Kasumi-1 (cell line): ENCODE measurements around the gene MTMR11.

Experiments
- DNase-seq, 2 experiments: peaks; one replicate each; lab custom pipeline; 2025; lab: John Stamatoyannopoulos, UW

The MTMR11 gene

DNA sequence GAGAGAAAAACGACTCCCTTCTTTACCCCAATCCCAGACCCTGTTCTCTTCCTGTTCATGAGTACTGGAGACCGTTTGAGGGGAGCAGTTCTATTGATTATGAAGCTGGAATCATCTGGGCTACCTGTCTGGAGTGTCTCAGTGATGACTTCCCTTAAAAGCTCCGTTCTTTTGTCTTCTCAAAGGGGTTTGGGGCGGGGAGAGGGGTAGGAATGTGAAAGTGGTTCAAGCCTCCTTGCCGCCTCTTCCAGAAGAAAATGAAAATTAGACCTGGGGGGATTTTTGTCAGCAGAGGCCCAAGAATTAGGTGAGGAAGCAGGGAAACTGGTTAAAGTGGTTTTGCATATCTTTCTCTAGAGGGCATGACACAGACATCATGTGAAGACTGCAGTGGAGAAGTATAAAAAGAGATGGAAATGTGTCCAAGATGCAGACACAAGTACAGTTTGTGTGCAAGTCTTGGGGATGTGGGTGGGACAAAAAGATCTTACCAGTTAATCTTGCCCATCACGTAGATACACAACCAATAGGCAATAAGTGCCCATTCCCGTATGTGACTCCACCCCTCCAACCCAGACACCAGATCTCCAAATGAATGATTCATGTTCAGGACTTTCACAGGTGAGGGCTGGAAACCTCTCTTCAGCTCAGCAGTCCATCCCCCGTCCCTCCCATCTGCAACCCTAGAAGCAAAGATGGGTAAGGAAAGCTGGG lies 470 bp upstream of the MTMR11 start:
- no peak for DNase-seq

DNA sequence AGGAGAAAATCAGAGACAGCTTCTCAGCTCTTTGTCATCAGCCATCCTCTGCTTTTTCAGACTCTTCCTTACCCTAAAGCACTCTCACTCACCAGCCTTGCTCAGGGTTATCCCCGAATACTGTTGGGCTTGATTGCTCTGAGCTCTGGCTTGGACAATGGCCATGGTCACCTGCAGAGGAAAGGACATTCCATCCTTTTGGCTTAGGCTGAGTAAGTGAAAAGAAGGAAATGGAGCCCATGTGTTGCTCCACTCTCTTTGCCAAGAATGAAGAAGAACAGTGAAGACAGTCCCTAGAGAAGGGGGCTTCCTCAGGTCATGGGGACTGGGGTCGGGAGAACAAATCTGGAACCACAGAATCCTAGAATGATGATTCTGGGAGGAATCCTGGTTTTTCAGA lies 2.3 kb downstream of the MTMR11 start:
- DNase-seq, result no peak

DNA sequence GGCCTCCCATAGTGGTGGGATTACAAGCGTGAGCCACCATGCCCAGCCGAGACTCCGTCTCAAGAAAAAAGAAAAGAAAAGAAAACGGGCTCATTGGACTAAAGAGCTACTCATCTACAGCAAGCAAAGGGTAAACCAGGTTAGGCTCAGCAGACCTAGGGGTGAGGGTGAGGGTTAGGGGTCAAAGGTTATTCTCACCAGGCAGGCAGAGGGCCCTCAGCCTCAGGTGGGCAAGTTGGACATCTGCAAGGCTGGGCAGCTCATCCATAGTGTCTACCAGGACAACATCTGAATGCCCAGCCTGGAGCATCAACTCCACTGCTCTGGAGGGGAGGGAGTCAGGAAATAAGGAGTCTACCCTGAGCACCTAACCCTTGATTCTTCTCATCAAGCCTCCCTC lies 3.5 kb downstream of the MTMR11 start:
- no peak for DNase-seq

DNA sequence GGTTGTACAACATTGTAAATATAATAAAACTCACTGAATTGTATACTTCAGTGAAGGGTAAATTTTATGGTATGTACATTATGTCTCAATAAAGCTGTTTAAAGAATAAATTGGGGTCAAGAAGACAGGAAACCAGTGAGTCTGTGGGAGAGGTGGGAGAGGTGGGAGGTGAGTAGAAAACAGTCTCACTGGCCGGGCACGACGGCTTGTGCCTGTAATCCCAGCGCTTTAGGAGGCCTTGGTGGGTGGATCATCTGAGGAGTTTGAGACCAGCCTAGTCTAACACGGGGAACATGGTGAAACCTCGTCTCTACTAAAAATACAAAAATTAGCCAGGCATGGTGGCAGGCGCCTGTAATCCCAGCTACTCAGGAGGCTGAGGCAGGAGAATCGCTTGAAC lies 4.2 kb downstream of the MTMR11 start:
- DNase-seq, result no peak

DNA sequence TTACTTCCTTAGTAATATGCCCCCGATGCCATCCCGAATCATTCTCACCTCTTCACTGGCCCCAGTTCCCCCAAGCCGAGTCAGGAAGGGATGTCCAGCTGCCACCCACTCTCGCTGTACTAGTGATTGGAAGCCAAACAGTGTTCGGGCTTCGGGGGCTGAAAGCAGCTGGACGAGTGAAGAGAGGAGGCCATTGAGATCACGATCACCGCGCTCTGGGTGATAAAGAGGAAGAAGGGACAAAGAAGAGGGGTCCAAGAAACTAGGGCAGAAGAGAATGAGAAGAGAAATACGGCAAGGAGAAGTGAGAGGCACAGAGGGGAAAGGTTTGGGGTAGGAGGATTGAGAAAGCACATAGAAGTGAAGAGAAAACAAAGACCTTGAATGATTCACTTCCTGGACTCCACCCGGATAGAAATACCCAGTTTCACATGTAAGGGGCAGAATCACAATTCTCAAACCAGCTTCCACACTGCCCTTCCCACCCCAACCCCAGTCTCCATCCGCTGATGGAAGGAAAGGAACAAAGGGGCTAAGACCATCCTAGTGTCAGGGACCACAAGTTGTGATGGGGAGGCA lies 5.4 kb downstream of the MTMR11 start:
- no peak for DNase-seq

DNA sequence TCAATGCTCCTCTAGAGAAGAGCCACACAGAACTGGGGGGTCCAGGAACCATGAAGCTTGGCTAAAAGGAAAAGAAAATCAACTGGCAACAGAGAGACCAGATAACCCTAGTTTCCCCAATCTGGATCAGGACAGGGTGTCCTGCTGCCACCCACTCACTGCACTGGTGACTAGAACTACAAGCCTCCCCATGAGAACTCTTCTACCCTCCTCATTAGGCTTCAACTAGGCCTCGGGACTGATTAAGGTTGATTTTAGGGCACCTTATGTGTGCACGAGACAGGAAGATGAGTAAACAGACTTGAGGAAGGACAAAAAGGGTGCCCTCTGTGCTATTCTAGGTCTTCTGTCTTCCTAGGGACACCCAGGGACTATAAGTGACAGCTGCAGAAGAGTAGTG lies 6.8 kb downstream of the MTMR11 start:
- DNase-seq, result no peak

DNA sequence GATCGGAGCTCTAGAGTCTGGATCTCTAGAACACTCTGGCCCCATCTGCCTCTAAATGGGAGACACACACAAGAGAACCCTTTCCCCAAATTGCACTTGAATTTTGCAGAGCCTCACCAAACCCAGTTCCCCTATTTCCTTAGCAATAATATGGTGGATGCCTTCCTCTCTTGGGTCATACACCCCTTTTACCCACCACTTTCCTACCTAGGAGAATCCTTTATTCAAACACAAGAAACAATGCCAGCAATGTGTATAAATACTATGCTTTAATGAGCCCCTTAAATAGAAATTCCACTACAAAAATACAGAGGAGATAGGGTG lies 8.3 kb downstream of the MTMR11 start:
- DNase-seq, result peak; percentile 48 to 62

DNA sequence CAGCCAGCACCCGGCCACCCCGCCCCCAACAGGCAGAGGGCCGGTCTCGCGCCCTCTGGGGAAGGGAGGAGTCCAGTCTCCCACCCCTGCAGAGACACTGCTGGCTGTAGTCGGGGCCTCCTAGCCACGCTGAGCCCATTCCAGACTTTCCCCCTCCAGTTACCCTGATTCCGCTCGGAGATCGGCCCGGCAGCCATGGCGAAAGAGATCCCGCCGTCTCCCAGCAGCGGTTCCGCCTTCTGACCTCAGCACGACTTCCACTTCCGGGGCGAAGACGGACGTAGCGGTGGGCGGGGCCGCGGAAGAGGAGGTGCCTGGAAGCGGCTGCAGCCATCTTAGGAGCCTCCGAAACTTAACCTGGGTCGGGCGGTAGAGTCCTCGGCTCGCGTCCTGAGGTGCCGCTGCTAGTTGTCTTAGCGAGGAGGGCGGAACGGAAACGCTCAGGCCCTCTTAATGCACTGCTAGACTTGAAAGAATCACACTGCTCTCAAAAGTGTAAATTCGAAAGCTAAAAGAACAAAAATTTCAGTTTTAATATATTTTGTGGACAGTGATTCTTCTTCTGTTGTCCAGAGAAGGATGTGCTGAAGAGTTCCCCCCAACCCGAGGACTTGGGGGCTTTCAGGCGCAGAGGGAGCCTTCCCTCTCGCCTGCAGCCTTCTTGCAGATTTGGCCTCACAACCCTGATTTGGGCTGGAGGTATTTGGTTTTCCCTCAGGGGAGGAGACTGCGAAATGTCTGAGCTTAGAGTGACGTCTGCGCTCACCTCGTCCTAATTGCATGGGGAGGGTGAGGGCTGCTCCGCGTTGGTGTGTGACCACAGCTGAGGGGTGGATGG lies 8.9 kb downstream of the MTMR11 start, which contains the start of gene SF3B4:
SF3B4 (minus strand) TSS at position 241 of the 838 bp plus-strand sequence; CDS start at position 197, 44 bp downstream.
- DNase-seq, result peak; percentile 96

DNA sequence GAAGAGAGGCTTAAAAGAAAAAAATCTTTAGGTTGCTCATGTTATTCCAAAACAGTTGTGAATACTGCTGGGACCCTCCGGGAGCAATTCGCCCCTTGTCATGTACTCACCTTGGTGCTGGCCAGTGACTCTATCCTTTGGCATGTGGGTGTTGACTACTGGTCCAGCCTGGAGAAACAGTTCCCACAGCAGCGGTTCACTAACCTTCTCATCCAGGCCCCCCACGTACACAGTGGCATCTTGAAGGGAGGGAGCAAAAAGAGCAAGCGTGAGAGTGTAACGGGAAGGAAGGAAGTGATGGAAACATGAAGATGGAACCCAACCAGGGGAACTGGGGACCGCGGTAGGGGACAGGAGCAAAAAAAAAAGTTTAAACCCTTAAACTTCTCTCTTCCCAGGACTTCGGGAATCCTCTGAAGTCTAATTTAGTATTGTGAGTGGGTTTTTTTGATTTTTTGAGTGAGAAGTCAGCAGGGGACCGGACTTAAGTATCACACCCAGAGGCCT lies 9.6 kb downstream of the MTMR11 start:
- no peak for DNase-seq

DNA sequence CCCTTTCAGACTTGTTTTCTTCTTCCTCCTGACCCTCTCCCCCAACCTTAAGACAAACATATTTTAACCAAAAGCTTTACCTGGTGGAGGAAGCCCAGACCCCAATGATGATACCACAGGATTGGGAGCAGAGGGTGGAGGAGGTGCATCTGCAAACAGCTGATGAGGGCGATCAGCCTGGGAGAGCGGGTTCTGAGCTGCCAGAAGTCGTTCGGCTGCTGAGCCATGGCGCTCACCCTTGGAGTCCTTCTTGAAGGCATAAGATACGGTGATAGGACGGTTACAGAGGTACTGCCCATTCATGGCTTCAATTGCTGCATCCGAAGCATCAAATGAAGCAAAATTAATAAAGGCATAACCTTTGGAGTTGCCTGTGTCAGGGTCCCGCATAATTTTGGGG lies 10.4 kb downstream of the MTMR11 start:
- no peak for DNase-seq

DNA sequence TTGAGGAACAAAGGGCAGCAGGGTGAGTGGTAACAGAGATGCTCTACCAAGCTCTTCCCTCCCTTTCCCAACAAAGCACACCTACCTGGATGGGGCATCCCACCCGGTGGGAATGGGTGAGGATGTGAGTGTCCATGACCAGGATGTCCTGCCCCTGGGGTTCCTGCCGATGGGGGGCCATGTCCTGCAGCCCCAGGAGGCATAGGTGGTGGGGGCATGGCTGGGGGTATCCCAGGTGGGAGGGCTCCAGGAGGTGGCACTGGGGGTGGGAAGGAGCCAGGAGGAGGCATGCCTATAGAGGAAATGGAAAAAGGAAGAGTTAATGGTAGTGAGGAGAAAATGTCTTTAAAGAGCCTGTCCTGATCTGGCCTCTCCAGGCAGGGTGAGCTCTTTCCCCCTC lies 10.9 kb downstream of the MTMR11 start:
- DNase-seq, result no peak

DNA sequence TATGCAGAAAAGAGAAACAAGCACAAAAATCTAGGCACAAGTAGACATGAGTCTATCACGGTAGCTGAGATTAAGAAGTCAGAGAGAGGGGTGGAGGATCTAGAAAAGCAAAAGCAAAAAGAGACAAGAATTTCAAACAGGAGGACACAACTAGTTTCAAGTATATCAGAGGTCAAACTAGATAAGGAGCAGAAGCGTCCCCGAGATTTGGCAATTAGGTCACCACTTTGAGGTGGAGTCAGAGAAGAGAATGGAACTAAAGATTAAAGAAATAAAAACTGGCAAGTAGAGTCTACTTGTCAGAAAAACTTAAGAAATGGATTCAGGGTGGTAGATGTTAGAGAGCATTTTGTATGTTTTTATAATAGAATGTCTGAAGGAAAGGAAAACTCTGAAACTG lies 11.3 kb downstream of the MTMR11 start:
- DNase-seq, result no peak

DNA sequence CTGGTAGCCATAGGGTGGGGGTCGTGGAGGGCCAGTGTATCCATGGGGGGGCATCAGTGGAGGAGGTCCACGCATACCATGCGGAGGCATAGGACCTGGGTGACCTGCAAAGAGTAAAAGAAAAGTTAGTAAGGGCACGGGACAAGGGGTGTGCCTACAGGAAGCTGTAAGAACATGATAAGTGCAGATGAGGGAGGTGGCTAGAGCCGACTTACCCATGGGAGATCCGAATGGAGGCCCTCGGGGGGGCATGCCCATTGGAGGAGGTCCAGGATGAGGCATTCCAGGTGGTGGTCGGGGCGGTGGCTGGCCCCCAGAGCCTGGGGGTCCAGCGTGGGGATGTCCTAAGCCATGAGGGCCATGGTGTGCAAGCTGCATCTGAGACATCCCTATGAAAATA lies 13.1 kb downstream of the MTMR11 start:
- no peak for DNase-seq

DNA sequence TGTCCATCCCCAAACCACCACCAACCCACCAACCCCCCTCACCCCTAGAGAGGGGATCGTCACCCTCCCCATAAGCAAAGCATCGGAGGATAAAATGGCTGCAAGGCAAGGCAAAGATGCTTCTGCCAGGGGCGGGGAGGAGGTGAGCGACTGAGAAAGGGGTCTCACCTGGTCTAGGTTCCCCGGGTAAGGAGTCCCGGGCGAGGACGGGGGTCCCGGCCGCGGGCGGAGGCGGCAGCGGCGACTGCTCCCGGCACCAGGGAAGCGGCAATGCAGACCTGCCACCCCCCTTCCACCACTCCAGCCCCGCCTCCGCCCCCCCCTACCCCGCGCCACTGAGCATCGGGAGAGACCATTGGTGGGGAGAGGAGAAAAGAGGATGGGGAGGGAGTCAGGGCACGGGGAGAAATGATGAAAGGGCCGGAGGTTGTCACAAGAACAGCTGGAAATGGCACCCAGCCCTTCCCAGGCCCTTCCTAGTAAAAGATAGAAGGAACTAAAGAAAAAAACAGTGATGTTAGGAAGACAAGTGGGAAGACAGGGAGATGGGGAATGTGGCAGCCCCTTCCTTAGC lies 19.0 kb downstream of the MTMR11 start, which contains the start of gene SV2A:
SV2A (minus strand) TSS at position 274 of the 574 bp plus-strand sequence. CDS start 4,004 bp downstream, outside the sequence.
- DNase-seq, result peak; percentile 71 to 74

DNA sequence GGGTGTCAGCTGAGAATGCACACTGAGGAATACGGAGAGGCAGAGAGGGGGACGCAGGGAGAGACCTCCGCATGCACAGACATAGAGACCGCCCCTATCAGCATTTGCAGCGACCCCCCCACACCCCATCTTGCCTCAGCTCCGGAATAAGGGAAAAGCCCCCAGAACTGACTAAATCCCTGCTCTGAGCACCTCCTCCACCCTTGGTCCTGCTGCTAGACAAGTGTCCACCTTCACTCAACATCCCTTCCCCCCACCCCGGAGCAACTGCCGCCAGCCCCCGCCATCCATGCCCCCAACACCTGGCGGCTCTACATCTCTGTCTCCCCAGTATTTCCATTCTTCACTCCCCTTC lies 19.8 kb downstream of the MTMR11 start:
- no peak for DNase-seq

DNA sequence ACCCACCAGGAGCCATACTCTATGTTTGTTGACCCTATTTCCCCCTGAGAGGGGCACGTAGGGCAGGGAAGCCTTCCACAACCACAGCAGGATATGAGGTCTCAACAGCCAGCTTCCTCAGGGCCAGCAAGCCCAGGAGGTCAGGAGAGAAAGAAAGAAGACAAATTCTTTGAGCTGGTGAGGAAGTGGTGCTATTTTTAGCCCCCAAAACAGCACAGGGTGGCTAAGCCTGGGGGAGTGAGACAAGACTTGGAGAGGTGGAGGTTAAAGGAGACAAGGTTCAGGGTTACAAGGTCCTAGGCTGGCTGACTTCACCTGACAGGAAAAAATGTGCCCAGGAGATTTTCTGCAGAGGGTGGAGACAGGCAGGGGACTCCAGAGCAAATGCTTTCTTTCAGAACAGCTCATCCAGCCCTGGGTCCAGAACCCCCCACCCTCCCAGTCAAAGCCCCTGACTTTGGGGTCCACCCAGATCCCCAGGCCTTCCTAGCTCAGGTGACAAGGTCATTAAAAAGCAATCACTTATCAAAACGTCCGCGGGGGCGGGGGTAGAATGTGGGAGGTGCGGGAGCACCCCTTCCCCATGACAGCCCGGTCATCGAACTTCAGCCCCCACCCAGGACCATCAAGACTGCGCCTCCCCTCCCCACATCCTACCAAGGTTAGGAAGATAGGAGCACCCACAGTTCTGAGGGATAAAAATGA lies 20.3 kb downstream of the MTMR11 start:
- DNase-seq, result peak; percentile 53 to 70

DNA sequence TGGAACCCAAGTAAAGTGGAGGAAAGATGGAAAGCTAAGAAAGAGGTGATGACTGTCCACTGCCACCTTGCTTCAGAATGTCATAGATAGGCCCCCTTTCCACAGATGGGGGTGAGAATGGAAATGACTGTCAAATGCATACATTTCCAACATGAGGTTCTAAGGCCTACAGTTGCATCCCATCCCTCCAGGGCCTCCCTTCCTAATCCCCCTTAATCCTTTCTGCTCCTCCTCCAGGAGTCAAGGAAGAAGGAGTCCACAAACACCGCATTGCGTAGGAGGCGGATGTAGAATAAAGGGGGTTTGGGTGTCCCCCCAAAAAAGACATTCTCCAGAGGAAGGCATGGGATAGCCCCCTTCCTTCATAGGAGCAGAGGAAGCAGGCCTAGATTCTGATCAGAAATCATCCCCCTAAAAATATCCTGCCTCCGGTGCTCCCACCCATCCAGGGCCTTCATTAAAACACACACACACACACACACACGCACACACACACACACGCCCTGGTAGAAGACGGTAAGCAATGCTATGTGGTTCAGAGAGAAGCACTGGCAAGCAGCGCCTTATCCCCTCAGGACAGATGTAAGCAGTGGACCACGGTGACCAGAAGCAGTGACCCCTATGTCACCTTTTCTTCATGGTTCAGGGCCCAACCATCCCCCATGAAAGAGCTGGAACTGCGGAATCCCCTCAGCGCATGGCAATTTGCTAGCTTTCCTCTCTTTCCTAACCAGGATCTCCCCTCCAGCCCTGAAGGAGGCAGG lies 21.1 kb downstream of the MTMR11 start:
- no peak for DNase-seq

DNA sequence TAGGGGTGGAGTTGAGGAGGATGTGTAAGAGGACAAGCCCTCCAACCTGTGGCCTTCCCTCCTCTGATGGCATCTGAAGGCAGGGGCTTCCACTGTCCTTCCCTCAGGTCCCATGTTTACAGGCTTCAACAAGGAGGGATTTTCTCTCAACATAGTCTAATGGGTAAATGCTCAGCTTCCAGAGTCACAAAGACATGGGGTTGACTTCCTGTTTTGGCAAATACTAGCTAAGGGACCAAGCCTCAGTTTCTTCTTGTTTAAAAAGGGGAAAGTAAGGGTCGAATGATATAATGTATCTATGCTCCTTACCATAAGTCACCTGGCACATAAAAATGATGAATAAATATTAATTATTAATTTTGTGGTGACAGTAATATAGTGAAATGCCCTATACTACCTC lies 22.1 kb downstream of the MTMR11 start:
- peak in 1 of 2 experiments; percentile 19 for DNase-seq

DNA sequence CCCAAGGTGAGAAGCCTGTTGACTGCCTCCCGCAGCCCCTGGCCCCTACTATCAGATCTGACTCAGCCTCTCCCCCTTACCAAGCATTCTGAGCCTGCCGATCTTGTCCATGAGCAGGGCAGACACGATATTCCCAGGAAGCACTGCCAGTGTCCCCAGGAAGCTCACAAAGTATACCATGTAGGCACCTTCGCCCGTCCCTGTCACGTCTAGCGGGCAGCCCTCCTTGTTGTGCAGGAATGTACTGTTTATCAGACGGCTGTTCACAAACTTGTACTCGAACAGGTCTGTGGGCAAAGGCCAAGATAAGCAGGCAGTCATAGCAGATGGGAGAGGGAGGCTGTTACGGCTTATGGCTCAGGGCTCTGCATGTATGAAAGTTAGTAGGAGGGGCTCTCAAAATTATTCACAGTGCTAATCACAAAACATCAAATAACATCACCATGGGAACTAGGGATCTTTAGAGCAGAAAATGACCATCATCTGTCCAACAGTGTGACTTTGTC lies 30.1 kb downstream of the MTMR11 start:
- DNase-seq, result no peak

DNA sequence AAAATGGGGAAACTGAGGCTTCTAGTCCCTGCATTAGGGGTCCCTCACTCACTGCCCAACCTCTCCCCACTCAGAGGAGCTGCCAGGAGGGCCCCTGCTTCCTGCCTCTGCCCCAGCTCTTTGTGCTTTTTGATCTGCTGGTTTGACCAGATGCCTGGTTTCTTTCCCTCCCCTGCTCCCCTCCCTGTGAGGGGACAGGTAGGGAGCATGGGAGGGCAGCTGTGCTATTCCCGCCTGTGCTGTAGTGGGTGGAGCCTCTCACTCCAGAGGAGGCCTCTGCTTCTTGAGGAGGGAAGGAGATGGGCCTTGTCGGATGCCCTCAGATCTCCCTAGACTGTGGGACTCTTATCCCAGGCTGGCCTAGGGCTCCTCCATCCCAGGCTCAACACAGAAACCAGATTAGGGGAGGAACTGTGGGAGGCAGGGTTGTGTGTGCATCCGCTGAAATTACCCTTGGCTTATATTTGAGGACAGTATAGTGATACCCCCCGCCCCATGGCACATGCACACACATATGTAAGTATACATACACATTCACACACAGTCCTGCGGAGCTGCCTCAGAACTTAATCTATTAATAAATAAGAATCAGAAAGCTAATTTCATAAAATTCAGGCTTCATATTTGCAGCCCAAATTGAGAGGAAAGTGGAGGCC lies 32.7 kb downstream of the MTMR11 start:
- no peak for DNase-seq
